NCI-H1048 (cell line): Measurements from ENCODE around the gene HSPB1.
"Not testable (repeated sequence)": the region's sequence is repeated elsewhere in the genome, so short reads cannot be mapped to it uniquely, and the experiment has no call there.

Source experiments
- DNase-seq: peaks from one replicate; lab custom pipeline; 2025; lab: John Stamatoyannopoulos, UW

The HSPB1 gene

DNA sequence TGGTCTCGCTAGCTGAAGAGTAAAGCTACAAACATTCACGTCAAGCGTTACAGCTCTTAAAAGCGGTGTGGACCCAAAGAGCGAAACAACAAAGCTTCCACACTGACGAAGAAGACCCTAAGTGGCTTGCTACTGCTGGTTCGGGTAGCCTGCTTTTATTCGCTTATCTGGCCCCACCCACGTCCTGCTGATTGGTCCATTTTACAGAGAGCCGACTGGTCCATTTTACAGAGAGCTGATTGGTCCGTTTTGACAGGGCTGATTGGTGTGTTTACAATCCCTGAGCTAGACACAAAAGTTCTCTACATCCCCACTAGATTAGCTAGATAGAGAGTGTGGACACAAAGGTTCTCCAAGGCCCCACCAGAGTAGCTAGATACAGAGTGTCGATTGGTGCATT lies 6.4 kb downstream of the HSPB1 start:
- not testable (repeated sequence) for DNase-seq

GRCh38 chr7:76309341-76310101 lies 7.0 kb downstream of the HSPB1 start:
- DNase-seq: not testable (repeated sequence)

DNA sequence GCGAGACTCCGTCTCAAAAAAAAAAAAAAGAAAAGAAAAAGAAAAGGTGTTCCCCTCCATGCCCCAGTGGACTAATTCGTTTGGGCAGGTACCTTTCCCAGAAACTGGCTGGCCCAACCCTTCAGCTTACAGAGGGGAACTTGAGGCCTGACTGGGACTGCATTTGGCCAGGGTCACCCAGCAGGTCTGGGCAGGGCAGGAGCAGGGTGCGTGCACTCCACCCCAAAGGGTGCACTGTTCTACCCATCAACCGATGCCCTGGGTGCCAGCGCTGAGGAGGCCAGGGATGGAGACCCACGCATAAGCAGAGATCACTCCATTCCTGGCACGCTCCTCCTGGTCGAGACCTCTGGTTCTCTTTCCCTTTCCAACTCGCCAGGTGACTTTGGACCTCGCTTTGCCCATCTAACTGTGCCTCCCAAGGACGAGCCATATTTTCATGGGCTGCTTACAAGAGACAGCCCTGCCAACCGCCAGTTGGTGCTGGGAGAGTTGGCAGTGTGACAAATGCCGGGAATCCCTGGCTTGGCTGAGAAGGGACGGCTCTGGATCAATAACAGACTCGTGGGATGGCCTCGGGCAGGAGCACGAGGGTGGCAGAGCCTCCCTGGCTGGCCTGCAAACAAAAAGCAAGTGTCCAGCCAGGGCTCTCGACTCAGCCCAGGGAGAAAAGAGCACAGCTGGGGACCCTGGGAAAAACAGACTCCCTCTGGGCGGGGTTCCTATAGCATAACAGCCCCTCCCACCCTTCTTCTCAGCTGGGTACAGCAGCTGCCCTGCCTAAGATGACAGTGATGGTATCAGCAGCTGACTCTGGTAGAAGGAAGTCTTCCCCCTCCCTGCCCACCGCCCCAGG lies 7.9 kb downstream of the HSPB1 start:
- no peak for DNase-seq

DNA sequence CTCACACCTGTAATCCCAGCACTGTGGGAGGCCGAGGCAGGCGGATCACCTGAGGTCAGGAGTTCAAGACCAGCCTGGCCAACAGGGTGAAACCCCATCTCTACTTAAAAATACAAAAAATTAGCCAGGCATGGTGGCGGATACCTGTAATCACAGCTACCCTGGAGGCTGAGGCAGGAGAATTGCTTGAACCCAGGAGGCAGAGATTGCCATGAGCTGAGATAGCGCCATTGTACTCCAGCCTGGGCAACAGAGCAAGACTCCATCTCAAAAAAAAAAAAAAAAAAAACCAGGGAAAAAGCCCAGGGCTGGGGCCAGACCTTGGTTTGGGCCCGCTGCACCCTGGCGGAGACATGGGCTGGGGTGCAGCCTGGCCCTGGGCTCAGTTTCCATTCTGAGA lies 9.4 kb downstream of the HSPB1 start:
- DNase-seq: not testable (repeated sequence)

- DNase-seq: peak; percentile 79
Observed at GRCh38 chr7:76314042-76314721, 11.7 kb downstream of the HSPB1 start.

DNA sequence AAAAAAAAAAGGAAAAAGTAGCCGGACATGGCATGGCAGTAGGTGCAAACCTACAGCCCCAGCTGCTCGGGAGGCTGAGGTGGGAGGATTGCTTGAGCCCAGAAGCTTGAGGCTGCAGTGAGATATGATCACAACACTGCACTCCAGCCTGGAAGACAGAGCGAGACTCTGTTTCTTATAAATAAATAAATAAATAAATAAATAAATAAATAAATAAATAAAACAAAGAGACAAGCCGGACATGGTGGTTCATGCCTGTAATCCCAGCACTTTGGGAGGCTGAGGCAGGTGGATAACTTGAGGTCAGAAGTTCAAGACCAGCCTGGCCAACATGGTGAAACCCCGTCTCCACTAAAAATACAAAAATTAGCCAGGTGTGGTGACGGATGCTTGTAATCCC lies 12.3 kb downstream of the HSPB1 start:
- not testable (repeated sequence) for DNase-seq

DNA sequence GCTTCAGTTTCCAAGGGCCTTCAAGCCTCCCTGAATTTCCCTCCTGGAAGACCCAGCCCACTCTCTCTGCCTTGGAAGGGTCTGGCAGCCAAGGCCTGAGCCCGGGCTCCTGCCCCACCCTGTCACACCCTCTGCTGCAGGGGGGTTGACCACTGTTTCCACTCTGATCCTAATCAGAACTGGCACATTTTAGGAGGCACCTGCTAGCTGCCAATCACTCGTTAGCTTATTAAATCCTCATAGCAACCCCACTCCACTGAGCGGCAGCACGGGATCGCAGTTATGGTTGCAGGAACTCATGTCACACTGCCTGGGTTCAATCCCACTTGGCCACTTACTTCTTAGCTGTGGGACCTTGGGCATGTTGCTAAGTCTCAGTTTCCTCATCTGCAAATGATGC lies 12.9 kb downstream of the HSPB1 start:
- no peak for DNase-seq

- no peak for DNase-seq
Observed at GRCh38 chr7:76316984-76317781, 14.7 kb downstream of the HSPB1 start.

DNA sequence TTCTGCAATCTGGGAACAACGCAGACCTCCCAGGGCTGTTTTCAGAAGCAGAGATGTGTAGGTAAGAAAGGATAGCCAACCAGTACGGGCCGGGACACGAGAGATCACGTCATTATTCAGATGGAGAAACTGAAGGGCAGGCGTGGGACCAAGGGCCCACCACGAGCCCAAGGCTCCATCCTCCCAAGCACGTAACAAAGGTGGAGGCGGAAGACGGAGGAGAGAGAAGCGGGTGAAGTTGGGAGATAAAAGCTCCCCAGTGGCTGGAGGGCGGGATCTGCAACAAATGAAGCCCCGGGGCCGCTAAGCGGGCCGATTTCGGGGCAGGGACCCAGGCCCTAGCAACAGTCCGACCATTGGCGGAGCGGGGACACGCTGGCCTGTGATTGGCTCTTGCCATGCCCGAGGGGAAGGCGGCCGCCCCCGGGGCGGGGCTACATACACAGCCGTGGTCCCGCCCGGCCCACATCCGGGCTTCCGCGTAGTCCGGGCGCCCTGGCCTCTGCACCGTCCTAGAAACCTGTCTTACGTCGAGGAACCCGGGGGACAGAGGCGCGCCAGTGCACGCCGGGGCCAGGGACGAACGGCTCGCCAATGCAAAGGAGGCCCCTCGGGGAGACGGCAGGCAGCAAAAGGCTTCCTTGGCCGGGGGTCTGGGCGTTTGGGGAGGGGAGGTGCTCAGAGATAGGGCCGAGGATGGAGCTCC lies 15.5 kb downstream of the HSPB1 start:
- peak; percentile 87 for DNase-seq

DNA sequence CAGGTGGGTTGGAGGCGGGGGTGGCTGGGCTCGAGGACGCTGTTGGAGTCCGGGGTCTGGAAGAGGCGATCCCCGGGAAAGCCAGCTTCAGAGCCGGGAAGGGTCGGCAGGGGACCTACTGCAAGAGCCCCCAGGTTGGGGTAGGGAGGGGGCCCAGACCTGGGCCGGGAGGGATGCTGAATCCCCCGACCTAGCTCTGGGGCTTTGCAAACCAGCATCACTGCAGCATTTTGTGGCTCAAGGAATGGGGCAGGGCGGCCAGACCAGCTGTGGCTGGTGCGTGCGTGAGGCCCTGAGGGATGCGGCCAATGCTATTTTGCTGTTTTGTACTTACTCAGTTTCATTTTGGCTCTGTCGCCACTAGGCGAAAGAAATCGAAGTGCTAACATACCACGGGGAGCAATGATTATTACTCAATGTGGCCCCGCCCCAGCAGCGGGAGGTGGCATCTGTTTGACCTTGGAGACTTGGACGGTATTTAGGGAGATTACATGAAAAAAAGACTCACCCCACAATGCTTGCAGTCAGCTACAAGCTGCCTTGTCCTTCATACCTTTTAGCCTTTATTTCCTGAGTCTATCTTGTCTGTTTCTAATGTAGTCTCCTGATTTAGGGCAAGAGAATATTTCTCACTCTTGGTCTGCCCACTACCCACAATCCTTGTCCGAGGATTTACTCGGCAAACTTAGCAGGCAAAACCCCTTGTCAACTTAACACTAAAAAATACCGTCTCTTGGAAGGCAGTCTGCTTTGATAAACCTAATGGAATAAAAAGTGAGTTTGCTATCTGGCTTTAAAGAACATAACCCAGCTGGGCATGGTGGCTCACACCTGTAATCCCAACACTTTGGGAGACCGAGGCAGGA lies 16.2 kb downstream of the HSPB1 start:
- no peak for DNase-seq

DNA sequence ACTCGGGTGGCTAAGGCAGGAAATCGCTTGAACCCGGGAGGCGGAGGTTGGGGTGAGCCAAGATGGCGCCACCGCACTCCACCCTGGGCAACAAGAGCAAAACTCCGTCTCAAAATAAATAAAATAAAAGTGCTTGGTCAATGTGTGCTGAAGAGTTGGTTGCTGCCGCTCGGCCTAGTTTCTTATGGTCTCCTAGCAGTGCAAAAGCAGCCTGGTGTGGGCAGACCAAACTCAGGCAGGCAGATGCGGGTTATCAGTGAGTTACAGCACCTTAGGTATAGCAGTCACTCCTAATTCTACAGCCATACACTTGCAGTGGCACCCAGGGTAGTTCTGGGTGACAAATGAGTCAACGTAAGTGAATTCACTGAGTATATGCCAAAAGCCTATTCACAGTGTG lies 22.6 kb downstream of the HSPB1 start:
- DNase-seq: no peak

DNA sequence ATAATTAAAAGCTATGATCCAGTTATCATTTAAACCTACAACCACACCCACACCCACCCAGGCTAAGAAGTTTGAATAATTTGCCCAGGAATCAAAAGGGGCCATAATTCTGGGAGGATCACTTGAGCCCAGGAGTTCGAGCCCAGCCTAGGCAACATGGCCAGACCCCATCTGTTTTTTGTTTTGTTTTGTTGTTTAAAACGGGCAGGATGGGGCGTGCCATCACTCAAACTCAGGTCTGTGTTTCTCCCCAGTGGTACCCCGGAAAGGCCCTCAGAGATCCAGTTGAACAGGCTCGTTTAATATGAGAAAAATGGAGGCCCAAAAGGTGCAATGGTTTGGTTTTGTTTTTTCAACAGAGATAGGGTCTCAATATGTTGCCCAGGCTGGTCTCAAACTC lies 23.3 kb downstream of the HSPB1 start:
- no peak for DNase-seq

GRCh38 chr7:76326646-76327233 lies 24.3 kb downstream of the HSPB1 start:
- no peak for DNase-seq

- DNase-seq: no peak
Observed at GRCh38 chr7:76327610-76328009, 25.1 kb downstream of the HSPB1 start.

DNA sequence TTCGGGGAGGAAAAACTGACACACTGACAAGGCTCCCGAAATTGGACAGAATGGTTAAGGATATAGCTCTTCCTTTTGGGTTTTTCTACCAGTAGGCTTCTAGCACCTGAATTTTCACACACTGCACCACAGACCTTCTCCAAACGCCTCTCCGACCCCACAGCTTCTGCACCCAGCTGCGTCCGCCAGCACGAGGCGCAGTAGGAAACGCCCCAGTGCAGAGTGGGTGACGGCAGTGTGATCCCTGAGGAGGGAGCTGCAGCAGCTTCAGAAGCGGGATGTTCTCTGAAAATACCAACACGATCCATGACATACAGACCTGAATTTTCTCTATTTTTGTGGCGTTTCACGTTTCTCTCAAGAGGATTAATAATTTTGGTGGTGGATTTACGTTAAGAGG lies 25.9 kb downstream of the HSPB1 start:
- DNase-seq: no peak

- DNase-seq: no peak
Observed at GRCh38 chr7:76329479-76329878, 27.0 kb downstream of the HSPB1 start.

DNA sequence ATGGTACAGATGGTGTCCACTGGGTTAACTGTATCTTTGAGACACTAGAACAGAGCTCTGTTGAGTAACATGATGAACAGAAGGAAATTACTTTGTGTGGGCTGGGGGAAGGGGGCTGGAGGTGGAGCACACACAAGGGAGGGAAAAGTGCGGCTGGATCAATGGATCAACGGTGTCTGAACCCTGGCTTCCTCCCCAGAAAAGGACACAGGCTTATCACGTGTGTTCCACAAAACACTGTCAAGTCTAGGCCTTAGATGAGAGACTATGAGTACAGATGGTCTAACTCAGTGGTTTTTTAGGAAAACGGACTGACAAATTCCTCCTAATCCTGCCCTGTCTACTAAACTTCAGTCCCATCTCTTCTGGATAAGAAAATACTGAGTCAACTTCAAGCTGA lies 27.8 kb downstream of the HSPB1 start:
- no peak for DNase-seq

DNA sequence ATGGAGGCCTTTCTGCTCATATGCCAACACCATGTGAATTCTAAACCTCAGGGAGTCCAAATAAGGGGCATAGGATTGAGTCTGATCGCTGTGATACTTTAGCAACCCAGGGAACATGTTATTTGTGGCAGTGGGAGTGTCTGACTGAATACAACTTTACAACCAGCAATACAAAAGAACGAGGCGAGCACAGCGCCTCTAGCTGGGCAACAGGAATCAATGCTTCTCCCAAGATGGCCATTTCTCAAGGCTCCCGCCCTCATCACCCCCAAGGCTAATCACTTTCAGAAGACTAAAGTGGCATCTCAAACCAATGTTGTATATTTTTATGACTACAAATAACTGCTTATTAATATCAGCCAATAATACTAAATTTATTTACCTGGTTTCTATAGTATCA lies 28.2 kb downstream of the HSPB1 start:
- no peak for DNase-seq

DNA sequence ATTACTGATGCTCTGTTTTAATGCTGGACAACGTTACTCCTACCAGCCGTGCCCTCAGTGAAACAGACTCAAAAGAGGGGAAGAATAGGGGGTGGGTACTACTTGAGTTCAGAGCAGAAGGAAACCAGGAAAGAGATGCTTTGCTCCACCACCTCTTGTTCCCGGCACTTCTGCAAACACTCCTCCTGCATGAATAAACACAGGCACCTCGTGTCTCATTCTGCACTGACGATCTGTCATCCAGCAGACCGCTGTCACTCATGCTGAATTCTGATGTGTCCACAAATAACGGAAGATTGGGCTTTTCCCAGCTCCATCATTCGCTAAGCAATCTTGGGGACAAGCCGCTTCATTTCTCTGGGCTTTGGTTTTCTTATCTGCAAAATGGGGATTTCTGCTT lies 29.6 kb downstream of the HSPB1 start:
- DNase-seq: no peak

DNA sequence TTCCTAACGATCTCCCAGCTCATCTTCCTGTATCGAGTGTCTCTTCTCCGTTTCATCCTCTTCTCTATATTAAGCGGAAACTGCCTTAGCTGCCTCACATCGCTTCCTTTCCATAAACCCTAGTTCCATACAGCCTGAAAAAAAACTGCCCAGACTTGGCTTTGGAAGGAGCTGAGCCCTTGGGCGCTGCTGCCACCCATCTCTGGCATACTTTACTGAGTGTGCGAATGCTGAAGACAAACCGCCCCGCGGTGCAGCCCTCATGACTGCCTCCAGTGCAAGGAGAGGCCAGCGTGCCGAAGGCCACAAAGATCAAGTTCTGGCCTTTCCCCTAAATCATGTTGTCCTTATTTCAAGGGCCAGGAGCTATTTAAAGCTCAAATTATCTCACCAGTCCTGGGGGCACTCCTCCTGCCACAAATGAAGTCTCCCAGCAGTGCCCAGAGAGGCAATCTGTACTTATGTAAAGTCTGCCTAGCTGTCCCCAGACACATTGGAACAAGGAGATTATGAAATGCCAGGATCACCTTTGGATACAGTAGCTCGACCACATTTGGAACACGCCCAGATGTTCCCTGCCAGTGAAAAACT lies 31.1 kb downstream of the HSPB1 start:
- no peak for DNase-seq
